GM13977 (cell line): ENCODE measurements around the gene ARL5B.

Experiments
- DNase-seq: peaks from one replicate; pipeline ENCODE4 v3.0.0; 2012; ENCODE audit warnings: low spot score
- in situ Hi-C: fragments of 300-500 bp; cut with MboI; formaldehyde crosslinking; loops from one replicate; pipeline ENCODE4 v1.12.0; 2022; ENCODE audit warnings: low sequenced_read_pairs, low pct_unique_long_range_greater_than_20kb, mixed read lengths, inconsistent platforms; ENCODE audit not compliant: unreplicated experiment
- TF ChIP-seq, protein P1 (sequence below): IDR thresholded peaks from 2 replicates; pipeline ENCODE4 v1.5.1; 2012; ENCODE audit warnings: mild to moderate bottlenecking, control low read depth; ENCODE audit not compliant: insufficient read depth; ENCODE audit errors: extremely low read depth, missing control alignments

ARL5B gene

GRCh38 chr10:18703521-18703920 is 44.3 kb downstream of the ARL5B start:
- in situ Hi-C loops = no loop called here
- TF ChIP-seq, protein P1, sequence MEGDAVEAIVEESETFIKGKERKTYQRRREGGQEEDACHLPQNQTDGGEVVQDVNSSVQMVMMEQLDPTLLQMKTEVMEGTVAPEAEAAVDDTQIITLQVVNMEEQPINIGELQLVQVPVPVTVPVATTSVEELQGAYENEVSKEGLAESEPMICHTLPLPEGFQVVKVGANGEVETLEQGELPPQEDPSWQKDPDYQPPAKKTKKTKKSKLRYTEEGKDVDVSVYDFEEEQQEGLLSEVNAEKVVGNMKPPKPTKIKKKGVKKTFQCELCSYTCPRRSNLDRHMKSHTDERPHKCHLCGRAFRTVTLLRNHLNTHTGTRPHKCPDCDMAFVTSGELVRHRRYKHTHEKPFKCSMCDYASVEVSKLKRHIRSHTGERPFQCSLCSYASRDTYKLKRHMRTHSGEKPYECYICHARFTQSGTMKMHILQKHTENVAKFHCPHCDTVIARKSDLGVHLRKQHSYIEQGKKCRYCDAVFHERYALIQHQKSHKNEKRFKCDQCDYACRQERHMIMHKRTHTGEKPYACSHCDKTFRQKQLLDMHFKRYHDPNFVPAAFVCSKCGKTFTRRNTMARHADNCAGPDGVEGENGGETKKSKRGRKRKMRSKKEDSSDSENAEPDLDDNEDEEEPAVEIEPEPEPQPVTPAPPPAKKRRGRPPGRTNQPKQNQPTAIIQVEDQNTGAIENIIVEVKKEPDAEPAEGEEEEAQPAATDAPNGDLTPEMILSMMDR = no peak
- DNase-seq = no peak

DNA sequence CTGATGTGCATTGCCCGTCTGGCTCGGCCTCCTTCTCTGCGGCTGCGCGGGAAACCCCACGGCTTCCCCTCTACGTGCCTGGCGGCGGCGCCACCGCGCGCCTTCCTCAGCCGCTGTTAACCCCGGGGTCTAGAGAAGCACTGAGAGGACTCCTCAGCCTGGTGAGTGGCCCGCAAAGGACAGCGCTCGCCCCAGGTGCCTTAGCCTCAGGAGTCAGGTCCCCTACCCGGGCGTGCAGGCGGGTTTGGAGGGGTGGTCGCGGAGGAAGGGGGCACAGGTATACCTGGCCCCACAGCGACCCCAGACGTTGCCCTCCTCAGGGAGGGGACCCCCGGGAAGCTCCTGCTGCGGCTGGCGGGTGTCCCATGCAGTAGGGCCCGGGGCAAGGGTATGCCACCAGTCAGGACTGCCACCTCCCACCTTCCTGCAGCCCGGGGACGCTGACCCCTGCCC is 51.0 kb downstream of the ARL5B start:
- no peak for DNase-seq
- TF ChIP-seq, protein P1 = no peak
- in situ Hi-C loops = no loop called here

DNA sequence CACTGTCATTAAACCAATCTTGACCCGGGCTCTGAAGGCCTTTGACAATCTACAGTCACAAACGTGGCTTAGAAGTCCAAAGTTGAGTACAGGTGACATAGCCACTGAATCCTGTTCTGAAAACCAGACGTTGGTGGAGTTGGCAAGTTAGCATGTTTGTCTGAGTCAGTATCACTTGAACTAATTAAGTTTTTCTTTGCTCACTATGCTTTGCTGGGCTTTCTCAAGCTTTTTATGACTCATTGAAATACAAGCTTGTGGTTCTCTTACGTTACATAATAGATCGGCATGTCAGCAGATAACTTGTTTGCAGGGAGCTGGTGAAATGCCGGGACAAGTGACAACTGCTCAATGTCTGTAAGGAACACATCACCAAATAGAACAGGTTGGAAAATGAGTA is 53.8 kb downstream of the ARL5B start:
- TF ChIP-seq, protein P1 = no peak
- in situ Hi-C loops = no loop called here
- DNase-seq = no peak

GRCh38 chr10:18718991-18719390 is 59.8 kb downstream of the ARL5B start:
- TF ChIP-seq, protein P1 = no peak
- no peak for DNase-seq
- in situ Hi-C loops = no loop called here

GRCh38 chr10:18719811-18720210 is 60.6 kb downstream of the ARL5B start:
- TF ChIP-seq, protein P1 = no peak
- no peak for DNase-seq
- in situ Hi-C loops = no loop called here

- no peak for DNase-seq
- in situ Hi-C loops = no loop called here
- TF ChIP-seq, protein P1 = no peak
Measured at GRCh38 chr10:18721067-18721466, 61.8 kb downstream of the ARL5B start.

DNA sequence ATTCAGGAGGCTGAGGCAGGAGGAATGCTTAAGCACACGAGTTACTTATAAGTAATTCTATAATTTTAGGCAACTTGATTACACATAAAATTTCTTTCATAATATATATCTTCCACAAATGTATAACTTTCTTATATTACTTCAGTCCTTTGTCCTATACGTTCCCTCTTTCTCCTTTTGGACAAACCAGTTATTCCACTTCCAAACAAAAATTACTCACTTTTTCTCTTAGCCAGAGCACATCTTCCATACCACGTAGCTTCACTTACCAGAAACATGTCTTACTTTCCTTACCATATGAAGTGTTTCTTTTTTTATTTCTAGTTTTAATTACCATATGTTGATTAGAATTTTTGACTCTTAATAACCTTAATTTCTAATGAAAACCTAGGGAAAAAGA is 64.6 kb downstream of the ARL5B start:
- in situ Hi-C loops = no loop called here
- TF ChIP-seq, protein P1 = no peak
- no peak for DNase-seq
